HCT116 (cell line): ENCODE data around the gene MSI2. TPM values are rescaled to one million over a fixed set of nuclear protein-coding genes. Genes with fewer than 3 reads are reported as not detected.

Experiments
- ATAC-seq: fragments of 200-7000 bp; cut with Tn5 transposase; 2 replicates; pipeline ENCODE4 v1.9.1; 2020; ENCODE audit warnings: mild to moderate bottlenecking, moderate library complexity
- BruUV-seq: library from RNA; stranded (reverse); fragments of 400-500 nt; replicated peaks from 2 replicates; lab custom pipeline; 2021; lab: Mats Ljungman, UMichigan
- CTCF ChIA-PET: fragments of 300-600 bp; sonication (Branson Sonifier 250); formaldehyde crosslinking; loops from one replicate; lab custom pipeline; 2021; ENCODE audit warnings: antibody characterized with exemption; lab: Charles Lee
- POLR2A ChIA-PET: fragments of 300-600, 350-600 bp; sonication (Branson Sonifier 250); formaldehyde crosslinking; loops from one replicate; lab custom pipeline; 2021; ENCODE audit warnings: antibody characterized with exemption; lab: Charles Lee
- RAD21 ChIA-PET, 2 experiments: fragments of 300-600 bp; sonication (Branson Sonifier 250); formaldehyde crosslinking; loops; one replicate each; lab custom pipeline; 2023; ENCODE audit warnings: low total read pairs in 2 of 2; ENCODE audit not compliant: uncharacterized antibody in 2 of 2, unreplicated experiment in 2 of 2, low non-redundant PET in 1 of 2; lab: Charles Lee
- DNase-seq: peaks from one replicate; pipeline ENCODE4 v3.0.0-alpha.2; 2010; ENCODE audit warnings: low read depth, low spot score
- H2AFZ ChIP-seq: fragments of 200-600 bp; shearing (Covaris generic), sonication (generic); 2 replicates; pipeline ENCODE4 v1.6.1; 2017; ENCODE audit warnings: low read depth, mixed run types, mixed read lengths, antibody characterized with exemption, low read length; ENCODE audit not compliant: poor library complexity, severe bottlenecking
- H3K27ac ChIP-seq: 2 replicates; pipeline ENCODE4 v1.5.1; 2012; ENCODE audit warnings: low read depth, low read length
- H3K27me3 ChIP-seq: fragments of 200-600 bp; sonication (generic); 2 replicates; pipeline ENCODE4 v1.6.1; 2016; ENCODE audit warnings: mixed run types, low read length, mixed read lengths; ENCODE audit not compliant: insufficient read depth
- H3K36me3 ChIP-seq, 2 experiments: fragments of 200-500 bp in 1 of 2; fragments of 200-600 bp in 1 of 2; sonication (Bioruptor generic) in 1 of 2; sonication (generic) in 1 of 2; 2 replicates each; pipeline versions ENCODE4 v1.5.1 to v1.6.1; 2014 to 2016; ENCODE audit warnings: low read length in 2 of 2, inconsistent platforms in 1 of 2, mixed read lengths in 1 of 2, mixed run types in 1 of 2; ENCODE audit not compliant: insufficient read depth in 2 of 2, control insufficient read depth in 1 of 2
- H3K4me1 ChIP-seq, 2 experiments: fragments of 200-600 bp in 1 of 2; sonication (generic) in 1 of 2; 2 replicates each; pipeline versions ENCODE4 v1.5.1 to v1.6.1; 2012 to 2017; ENCODE audit warnings: low read length in 2 of 2, inconsistent platforms in 1 of 2, mild to moderate bottlenecking in 1 of 2, mixed read lengths in 1 of 2, mixed run types in 1 of 2, moderate library complexity in 1 of 2; ENCODE audit not compliant: insufficient read depth in 2 of 2, control insufficient read depth in 1 of 2
- H3K4me2 ChIP-seq: fragments of 200-600 bp; sonication (generic); 2 replicates; pipeline ENCODE4 v1.6.1; 2017; ENCODE audit warnings: mixed run types, low read length, mixed read lengths
- H3K4me3 ChIP-seq, 2 experiments: fragments of 200-600 bp in 1 of 2; sonication (generic) in 1 of 2; replicated peaks in 1 of 2; 2 replicates each; pipeline ENCODE4 v1.5.1; 2011 to 2016; ENCODE audit warnings: low read length in 2 of 2, control low read depth in 1 of 2, low read depth in 1 of 2, mild to moderate bottlenecking in 1 of 2, mixed read lengths in 1 of 2, mixed run types in 1 of 2
- H3K79me2 ChIP-seq: fragments of 200-600 bp; sonication (generic); 2 replicates; pipeline ENCODE4 v1.6.1; 2017; ENCODE audit warnings: mild to moderate bottlenecking, mixed run types, low read length, moderate library complexity, mixed read lengths; ENCODE audit not compliant: insufficient read depth
- H3K9ac ChIP-seq: fragments of 200-600 bp; sonication (generic); 2 replicates; pipeline ENCODE4 v1.6.1; 2016; ENCODE audit warnings: low read length, mixed read lengths
- H3K9me2 ChIP-seq: fragments of 200-600 bp; sonication (generic), shearing (Covaris generic); 2 replicates; pipeline ENCODE4 v1.6.1; 2017; ENCODE audit warnings: mixed run types, mild to moderate bottlenecking, moderate library complexity; ENCODE audit not compliant: insufficient read depth
- H3K9me3 ChIP-seq, 2 experiments: fragments of 200-500 bp in 1 of 2; fragments of 200-600 bp in 1 of 2; sonication (Bioruptor generic) in 1 of 2; sonication (generic) in 1 of 2; 2 replicates each; pipeline ENCODE4 v1.6.1; 2014 to 2017; ENCODE audit warnings: low read length in 2 of 2, mixed read lengths in 2 of 2, inconsistent platforms in 1 of 2, low read depth in 1 of 2, mild to moderate bottlenecking in 1 of 2, mixed run types in 1 of 2, moderate library complexity in 1 of 2; ENCODE audit not compliant: control insufficient read depth in 1 of 2, insufficient read depth in 1 of 2
- H4K20me1 ChIP-seq: fragments of 200-600 bp; sonication (generic), shearing (Covaris generic); 2 replicates; pipeline ENCODE4 v1.6.1; 2017; ENCODE audit warnings: mixed run types, mild to moderate bottlenecking, moderate library complexity; ENCODE audit not compliant: insufficient read depth
- CBX3 ChIP-seq: IDR thresholded peaks from 2 replicates; pipeline ENCODE4 v1.6.1; 2012; ENCODE audit warnings: low read depth
- CEBPB ChIP-seq: IDR thresholded peaks from 2 replicates; pipeline ENCODE4 v1.6.1; 2012; ENCODE audit warnings: low read depth
- EGR1 ChIP-seq: IDR thresholded peaks from 2 replicates; pipeline ENCODE4 v1.6.1; 2012; ENCODE audit warnings: low read depth
- ELF1 ChIP-seq: IDR thresholded peaks from 2 replicates; pipeline ENCODE4 v1.6.1; 2012; ENCODE audit warnings: low read depth, borderline replicate concordance
- EZH2 ChIP-seq: fragments of 200-600 bp; sonication (generic); IDR thresholded peaks from 2 replicates; pipeline ENCODE4 v1.6.1; 2017; ENCODE audit warnings: antibody characterized with exemption, mixed run types
- SRF ChIP-seq: IDR thresholded peaks from 2 replicates; pipeline ENCODE4 v1.6.1; 2012; ENCODE audit warnings: low read depth
- TCF7L2 ChIP-seq: IDR thresholded peaks from 2 replicates; pipeline ENCODE4 v1.7.0; 2011; ENCODE audit warnings: borderline replicate concordance, inconsistent platforms; ENCODE audit not compliant: insufficient read depth, insufficient read length; ENCODE audit errors: extremely low read depth
- ZFX ChIP-seq: fragments of 450-650 bp; IDR thresholded peaks from 2 replicates; pipeline ENCODE4 v1.6.1; 2017
- intact Hi-C: fragments of 100-400 bp; cut with micrococcal nuclease; formaldehyde crosslinking; loops from 2 replicates; pipeline ENCODE4 v1.10.0; 2022
- total RNA-seq: library from RNA; stranded (reverse); gene quantifications from one replicate; pipeline ENCODE4 v1.2.1, GENCODE V29; 2021; ENCODE audit not compliant: unreplicated experiment
- TF ChIP-seq, protein P1 (sequence below): IDR thresholded peaks from 2 replicates; pipeline ENCODE4 v1.6.1; 2012
- TF ChIP-seq, protein P2 (sequence below): IDR thresholded peaks from 2 replicates; pipeline ENCODE4 v1.6.1; 2012

MSI2 gene
- total RNA-seq, 1 experiment from 2014 or later, result 137 TPM

DNA sequence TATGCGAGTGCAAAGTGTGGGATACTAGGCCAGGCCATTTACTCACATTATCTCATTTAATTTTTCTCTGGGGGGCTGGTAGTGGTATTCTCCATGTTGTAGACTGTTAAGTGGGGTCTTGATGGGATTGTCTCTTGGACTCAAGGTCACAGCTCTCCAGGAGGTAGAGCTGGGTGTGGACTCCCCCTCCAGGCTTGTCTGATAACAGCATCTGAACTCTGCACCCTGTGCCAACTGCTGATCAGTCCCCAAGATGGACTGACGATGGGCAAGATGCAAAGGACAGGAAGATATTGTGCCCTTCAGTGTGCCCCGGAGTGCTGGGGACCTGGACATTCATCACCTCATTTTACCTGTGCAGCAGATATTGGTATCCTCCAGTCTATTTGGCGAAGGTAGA lies 147.8 kb downstream of the MSI2 start (continued):
- TF ChIP-seq, protein P1, sequence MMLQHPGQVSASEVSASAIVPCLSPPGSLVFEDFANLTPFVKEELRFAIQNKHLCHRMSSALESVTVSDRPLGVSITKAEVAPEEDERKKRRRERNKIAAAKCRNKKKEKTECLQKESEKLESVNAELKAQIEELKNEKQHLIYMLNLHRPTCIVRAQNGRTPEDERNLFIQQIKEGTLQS, result no peak

DNA sequence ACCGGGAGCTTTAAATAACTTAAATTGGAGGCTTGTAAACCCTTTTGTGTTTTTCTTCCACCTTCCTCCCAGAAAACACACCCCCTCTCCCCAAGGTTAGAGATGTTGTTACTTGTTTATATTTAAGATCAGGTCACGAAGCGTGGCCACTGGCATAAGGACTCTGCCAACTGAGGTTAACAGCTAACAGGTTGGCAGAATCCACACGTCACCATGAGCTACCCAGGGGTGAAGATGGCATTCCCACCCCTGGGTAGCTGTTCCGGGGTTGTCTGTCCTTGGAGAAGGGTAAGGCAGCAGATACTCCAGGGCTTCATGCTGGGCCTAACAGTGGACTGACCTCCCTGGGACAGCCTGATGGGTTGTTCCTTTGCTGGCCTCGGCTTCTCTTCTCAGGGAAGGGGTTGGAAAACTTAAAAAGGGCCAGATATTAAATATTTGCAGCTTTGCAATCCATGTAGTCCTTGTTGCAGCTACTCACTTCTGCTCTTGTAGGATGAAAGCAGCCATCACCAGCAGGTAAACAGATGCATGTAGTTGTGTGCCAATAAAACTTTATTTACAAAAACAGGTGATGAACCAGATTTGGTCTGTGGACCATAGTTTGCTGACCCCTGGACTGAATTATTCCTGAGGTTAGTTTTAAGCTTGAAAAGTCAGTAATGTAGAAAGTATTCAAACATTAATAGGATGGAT lies 148.6 kb downstream of the MSI2 start:
- H3K36me3 ChIP-seq, result no peaks in the 10 kb centered on the region; a peak in 1 of 4 replicates
- H3K9ac ChIP-seq, result no peak overlapping the region
- intact Hi-C loops, result loop anchor here (1.0 kb wide), 1 partner anchor 162 kb away; no protein-coding TSS in a partner anchor
- H3K79me2 ChIP-seq, result peaks cover 7% of the 10 kb centered on the region; the same call in 1 of the 2 replicates
- POLR2A ChIA-PET, result interaction anchor here (1.1 kb wide), 1 partner anchor 27 kb away, joined by 4 read pairs; no protein-coding TSS in a partner anchor
- no peak for ATAC-seq
- H3K4me2 ChIP-seq, result no peak overlapping the region
- peaks cover 29 to 37% of the 10 kb centered on the region in 2 experiments for H3K4me1 ChIP-seq
- no peak overlapping the region for H3K4me3 ChIP-seq
- TF ChIP-seq ZFX, result no peak
- TF ChIP-seq, protein P2, sequence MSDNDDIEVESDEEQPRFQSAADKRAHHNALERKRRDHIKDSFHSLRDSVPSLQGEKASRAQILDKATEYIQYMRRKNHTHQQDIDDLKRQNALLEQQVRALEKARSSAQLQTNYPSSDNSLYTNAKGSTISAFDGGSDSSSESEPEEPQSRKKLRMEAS, result no peak
- H3K9me3 ChIP-seq, result no peaks in the 10 kb centered on the region
- BruUV-seq, result no TSS peak
- H3K27ac ChIP-seq, result no peak overlapping the region
- CTCF ChIA-PET, result interaction anchor here (1.4 to 2.6 kb wide), 2 partner anchors 36 to 162 kb away, joined by 3 to 17 read pairs; no protein-coding TSS in a partner anchor
- RAD21 ChIA-PET, result interaction anchor here (0.8 to 1.9 kb wide), 2 partner anchors 110 to 162 kb away, joined by 3 to 6 read pairs; no protein-coding TSS in a partner anchor
- DNase-seq, result no peak
- H2AFZ ChIP-seq, result no peak overlapping the region
- no peaks in the 10 kb centered on the region for H4K20me1 ChIP-seq
- H3K27me3 ChIP-seq, result no peaks in the 10 kb centered on the region
- H3K9me2 ChIP-seq, result no peaks in the 10 kb centered on the region

GRCh38 chr17:57405491-57406072 lies 149.3 kb downstream of the MSI2 start:
- ATAC-seq (no peak), DNase-seq (no peak)
- Histone ChIP-seq H4K20me1 (no peaks in the 10 kb centered on the region), H3K36me3 (no peaks in the 10 kb centered on the region; a peak in 1 of 4 replicates), H3K79me2 (peaks cover under 1% of the 10 kb centered on the region; the same call in 1 of the 2 replicates), H3K4me2 (no peak overlapping the region), H3K4me1 (peaks cover 29 to 31% of the 10 kb centered on the region in 2 experiments), H3K4me3 (no peak overlapping the region), H3K27me3 (no peaks in the 10 kb centered on the region), H3K9ac (no peak overlapping the region), H3K9me3 (no peaks in the 10 kb centered on the region), H3K27ac (no peak overlapping the region), H2AFZ (no peak overlapping the region), H3K9me2 (no peaks in the 10 kb centered on the region)
- ChIA-PET RAD21 (interaction anchor here (0.8 to 1.9 kb wide), 2 partner anchors 110 to 162 kb away, joined by 3 to 6 read pairs; no protein-coding TSS in a partner anchor), CTCF (interaction anchor here (1.0 to 2.6 kb wide), 3 partner anchors 35 to 166 kb away, joined by 3 to 17 read pairs (median 4); no protein-coding TSS in a partner anchor), POLR2A (no interaction called here)
- intact Hi-C loops, result no loop called here
- no TSS peak for BruUV-seq
- TF ChIP-seq TCF7L2 (no peak), SRF (no peak), CEBPB (no peak), ELF1 (no peak), CBX3 (no peak), EZH2 (no peak), EGR1 (no peak)
- TF ChIP-seq, protein P1, result no peak
